SH-SY5Y (cell line): ENCODE results near the gene TBXAS1.

Experiments used
- GATA2 ChIP-seq: IDR thresholded peaks from 2 replicates; pipeline ENCODE4 v1.6.1; 2011; ENCODE audit warnings: mild to moderate bottlenecking, low read depth, low read length
- GATA3 ChIP-seq: IDR thresholded peaks from 2 replicates; pipeline ENCODE4 v1.6.1; 2011; ENCODE audit warnings: low read depth, mild to moderate bottlenecking, low read length, moderate library complexity

Gene TBXAS1

DNA sequence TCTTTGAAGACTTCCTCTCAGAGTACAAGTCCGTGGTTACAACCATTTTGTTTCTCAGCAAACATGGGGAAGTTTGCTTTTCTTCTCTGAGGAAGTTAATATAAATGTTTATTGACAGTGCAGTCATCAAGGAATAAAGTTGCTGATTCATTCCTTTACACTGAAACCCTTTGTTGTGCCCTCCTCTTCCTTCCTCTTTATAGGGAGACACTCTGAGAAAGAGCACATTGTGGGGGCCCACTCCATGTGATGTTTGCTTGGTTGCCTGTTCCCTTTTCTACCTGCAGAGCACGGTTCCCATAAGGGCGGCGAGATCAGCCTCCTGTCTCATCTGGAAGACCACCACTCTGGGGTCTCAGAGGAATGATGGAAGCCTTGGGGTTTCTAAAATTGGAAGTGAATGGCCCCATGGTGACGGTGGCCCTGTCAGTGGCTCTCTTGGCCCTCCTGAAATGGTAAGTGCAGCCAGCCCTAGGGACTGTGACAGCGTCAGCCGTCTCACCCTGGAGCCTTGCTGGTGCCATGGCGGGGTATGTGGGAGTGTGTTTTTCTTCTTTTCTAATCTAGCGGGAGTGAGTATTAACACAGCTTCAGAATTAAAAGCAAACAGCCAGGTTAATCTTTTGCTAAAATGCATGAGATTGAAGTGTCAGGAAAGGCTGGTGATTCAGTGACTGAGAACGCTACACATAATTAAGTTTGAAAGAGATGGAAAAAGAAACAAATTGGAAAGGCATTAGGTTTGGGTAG is at the start of gene TBXAS1:
TBXAS1 (plus strand) TSS at position 240 of the 750 bp plus-strand sequence; CDS start at position 367, 127 bp downstream.
- TF ChIP-seq GATA2 (no peak), GATA3 (no peak)

- no peak for TF ChIP-seq GATA2
- TF ChIP-seq GATA3 = no peak
Measured at GRCh38 chr7:139782932-139783331, 46.1 kb upstream of the TBXAS1 start.

GRCh38 chr7:139783647-139784385 is 45.2 kb upstream of the TBXAS1 start:
- TF ChIP-seq GATA2 (no peak), GATA3 (no peak)

GRCh38 chr7:139784648-139785047 is 44.4 kb upstream of the TBXAS1 start:
- TF ChIP-seq GATA2 (no peak), GATA3 (no peak)

GRCh38 chr7:139791316-139791715 is 37.7 kb upstream of the TBXAS1 start:
- TF ChIP-seq GATA3 (no peak), GATA2 (no peak)

DNA sequence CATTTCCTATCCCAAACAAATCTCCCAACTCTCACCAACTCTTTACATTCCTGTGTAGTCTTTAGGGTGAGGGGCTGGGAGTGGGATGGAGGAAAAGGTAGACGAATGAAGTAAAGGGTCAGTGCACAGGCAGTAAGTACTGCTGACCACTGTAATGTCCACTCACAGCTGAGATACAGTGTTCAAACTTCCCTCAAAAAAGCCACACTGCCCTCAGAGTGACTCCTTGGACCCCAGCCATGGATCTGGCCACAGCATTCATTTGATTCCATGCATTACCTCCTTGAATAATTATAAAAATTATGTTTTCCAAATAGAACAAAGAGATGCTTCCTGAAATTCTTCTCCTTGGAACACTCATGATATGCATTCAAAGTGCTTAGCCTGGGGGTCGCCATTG is 31.5 kb upstream of the TBXAS1 start:
- TF ChIP-seq GATA3 = no peak
- no peak for TF ChIP-seq GATA2

DNA sequence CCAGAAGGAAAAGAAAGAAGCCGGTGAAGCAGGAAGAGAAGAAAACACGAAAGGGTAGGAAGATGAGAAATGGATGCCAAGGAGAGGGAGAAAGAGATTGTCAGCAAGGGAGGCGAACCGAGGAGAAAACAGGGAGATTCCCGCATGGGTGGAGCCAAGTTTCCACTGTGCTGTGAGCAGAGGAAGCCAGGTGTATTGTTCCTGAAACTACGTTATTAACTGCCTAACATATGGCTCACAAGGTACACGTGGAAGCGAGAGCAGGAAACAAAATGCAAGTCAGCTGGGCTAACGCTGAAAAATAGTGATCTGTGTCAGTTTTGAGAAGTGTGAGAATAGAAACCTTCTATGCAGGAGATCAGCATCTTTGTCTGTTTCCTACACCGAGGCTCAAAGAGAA is 30.8 kb upstream of the TBXAS1 start:
- no peak for TF ChIP-seq GATA3
- no peak for TF ChIP-seq GATA2

DNA sequence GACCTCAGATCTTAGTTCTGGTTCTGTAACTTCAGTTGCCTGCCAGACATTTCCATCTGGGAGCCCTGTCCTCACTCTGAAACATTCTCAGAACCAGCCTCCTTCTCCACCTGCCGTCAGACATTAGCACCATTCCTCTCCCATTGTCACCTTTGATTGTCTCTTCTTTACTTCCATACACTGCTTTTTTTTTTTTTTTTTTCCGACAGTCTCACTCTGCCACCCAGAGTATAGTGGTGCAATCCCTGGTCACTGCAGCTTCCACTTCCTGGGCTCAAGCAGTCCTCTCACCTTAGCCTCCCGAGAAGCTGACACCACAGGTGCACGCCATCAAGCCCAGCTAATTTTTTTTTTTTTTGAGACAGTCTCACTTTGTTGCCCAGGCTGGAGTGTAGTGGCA is 30.2 kb upstream of the TBXAS1 start:
- TF ChIP-seq GATA3 (no peak), GATA2 (no peak)

GRCh38 chr7:139799586-139799985 is 29.5 kb upstream of the TBXAS1 start:
- TF ChIP-seq GATA2 (no peak), GATA3 (no peak)

GRCh38 chr7:139804571-139804970 is 24.5 kb upstream of the TBXAS1 start:
- no peak for TF ChIP-seq GATA3

GRCh38 chr7:139807009-139807408 is 22.1 kb upstream of the TBXAS1 start:
- TF ChIP-seq GATA3 (no peak), GATA2 (no peak)

DNA sequence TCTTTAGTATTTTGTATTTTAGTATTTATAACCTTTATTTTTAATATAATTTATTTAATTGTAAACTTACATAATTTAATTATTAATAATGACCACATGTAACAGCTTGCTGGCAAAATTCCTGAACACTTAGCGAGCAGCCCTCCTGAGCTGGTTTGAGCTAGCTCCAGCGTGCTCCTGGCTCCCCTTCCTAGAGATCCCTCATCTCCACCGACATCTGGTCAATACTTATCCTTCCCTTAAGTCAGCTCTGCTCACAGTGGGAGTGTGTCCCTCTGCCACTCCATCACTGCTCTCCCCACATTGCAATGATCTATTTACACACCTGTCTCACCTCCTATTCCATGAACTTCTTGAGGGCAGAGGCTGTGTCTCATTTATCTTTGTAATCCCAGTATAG is 20.6 kb upstream of the TBXAS1 start:
- TF ChIP-seq GATA3 (no peak), GATA2 (no peak)

- TF ChIP-seq GATA3 (no peak), GATA2 (no peak)
Measured at GRCh38 chr7:139808846-139809442, 20.1 kb upstream of the TBXAS1 start.

DNA sequence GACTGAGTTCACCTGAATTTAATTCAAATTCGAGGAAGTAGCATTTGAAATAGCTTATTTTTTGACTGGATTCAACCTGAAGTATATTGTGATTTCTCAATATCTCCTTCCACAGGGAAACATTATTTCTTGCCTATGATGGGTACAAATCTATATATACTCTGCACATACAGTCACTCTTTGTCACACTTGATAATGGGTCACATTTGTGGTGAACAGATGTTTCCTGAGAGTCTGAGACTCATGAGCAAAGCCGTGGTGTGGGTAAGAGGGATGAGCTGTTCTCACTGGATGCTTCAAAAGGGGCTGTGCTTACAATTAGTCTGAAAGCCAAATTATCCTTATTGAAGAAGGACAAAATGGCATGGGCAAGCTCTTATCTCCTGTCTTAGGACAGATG is 18.0 kb upstream of the TBXAS1 start:
- no peak for TF ChIP-seq GATA2
- TF ChIP-seq GATA3 = no peak

GRCh38 chr7:139813151-139813550 is 15.9 kb upstream of the TBXAS1 start:
- TF ChIP-seq GATA2 (no peak), GATA3 (no peak)
